HepG2 (cell line): ENCODE results near the gene COPZ1. TPM values are rescaled to one million over a fixed set of nuclear protein-coding genes. Genes with fewer than 3 reads are reported as not detected.

Experiments
- ATF7-NPFF ChIP-seq: sonication (generic); formaldehyde crosslinking; IDR thresholded peaks from 2 replicates; pipeline ENCODE4 v1.8.1; 2023; ENCODE audit warnings: mild to moderate bottlenecking, low read depth, missing genetic modification reagents, moderate library complexity
- DMAP1 ChIP-seq: IDR thresholded peaks from 2 replicates; pipeline ENCODE4 v1.6.1; 2016
- EP300 ChIP-seq, 3 experiments: sonication (generic) in 1 of 3; formaldehyde crosslinking in 1 of 3; IDR thresholded peaks; 2 replicates each; pipeline versions ENCODE4 v1.5.1 to v1.6.1; 2011 to 2020; ENCODE audit warnings: low read depth in 2 of 3, low read length in 2 of 3, borderline replicate concordance in 1 of 3, improper control_type of control experiment in 1 of 3, mild to moderate bottlenecking in 1 of 3, missing genetic modification reagents in 1 of 3, moderate library complexity in 1 of 3
- KDM6A ChIP-seq: IDR thresholded peaks from 2 replicates; pipeline ENCODE4 v1.6.1; 2016; ENCODE audit warnings: low read depth
- NCOR1 ChIP-seq: fragments of 200-600 bp; sonication (generic); IDR thresholded peaks from 2 replicates; pipeline ENCODE4 v1.7.0; 2017; ENCODE audit warnings: antibody characterized with exemption, low read length, borderline replicate concordance
- NR2F2 ChIP-seq: IDR thresholded peaks from 2 replicates; pipeline ENCODE4 v1.6.1; 2012; ENCODE audit warnings: low read depth, inconsistent platforms, borderline replicate concordance
- NR2F6 ChIP-seq, 2 experiments: IDR thresholded peaks; 2 replicates each; pipeline ENCODE4 v1.6.1; 2016; ENCODE audit warnings: antibody characterized with exemption in 1 of 2, mild to moderate bottlenecking in 1 of 2
- PHF21A ChIP-seq: sonication (generic); formaldehyde crosslinking; IDR thresholded peaks from 2 replicates; pipeline ENCODE4 v1.5.0; 2020; ENCODE audit warnings: mild to moderate bottlenecking, missing genetic modification reagents
- SOX5 ChIP-seq: IDR thresholded peaks from 2 replicates; pipeline ENCODE4 v1.6.1; 2016; ENCODE audit warnings: borderline replicate concordance
- SP5 ChIP-seq: IDR thresholded peaks from 2 replicates; pipeline ENCODE4 v1.6.1; 2016; ENCODE audit warnings: low read depth, borderline replicate concordance
- TBX2 ChIP-seq: sonication (generic); formaldehyde crosslinking; IDR thresholded peaks from 2 replicates; pipeline ENCODE4 v1.5.0; 2020; ENCODE audit warnings: missing genetic modification reagents, mild to moderate bottlenecking, borderline replicate concordance
- TCF7 ChIP-seq: sonication (generic); IDR thresholded peaks from 2 replicates; pipeline ENCODE4 v1.6.1; 2016; ENCODE audit warnings: antibody characterized with exemption, low read depth
- XRCC5 ChIP-seq: fragments of 200-400 bp; formaldehyde crosslinking; optimal IDR thresholded peaks from 2 replicates; pipeline ENCODE3; 2017; ENCODE audit warnings: mild to moderate bottlenecking, low read length
- ZKSCAN8 ChIP-seq: IDR thresholded peaks from 2 replicates; pipeline ENCODE4 v1.6.1; 2016; ENCODE audit warnings: borderline replicate concordance, missing genetic modification reagents, missing compliant biosample characterization
- ZNF382 ChIP-seq: sonication (generic); formaldehyde crosslinking; IDR thresholded peaks from 2 replicates; pipeline ENCODE4 v1.5.0; 2020; ENCODE audit warnings: missing genetic modification reagents, mild to moderate bottlenecking, borderline replicate concordance
- ZNF468 ChIP-seq: sonication (generic); formaldehyde crosslinking; IDR thresholded peaks from 2 replicates; pipeline ENCODE4 v1.8.0; 2022; ENCODE audit warnings: mild to moderate bottlenecking, moderate library complexity, missing genetic modification reagents
- ZNF563 ChIP-seq: sonication (generic); formaldehyde crosslinking; IDR thresholded peaks from 2 replicates; pipeline ENCODE4 v1.8.0; 2022; ENCODE audit warnings: mild to moderate bottlenecking, moderate library complexity, missing genetic modification reagents
- polyA plus RNA-seq, 8 experiments: library from polyadenylated mRNA; depleted of rRNA in 3 of 8; stranded (reverse) in 7 of 8; unstranded in 1 of 8; fragments of >200 nt; fragmentation: Illumina TruSeq in 4 of 8; extraction: Trizol in 4 of 8; gene quantifications; 2 replicates each; pipeline versions ENCODE4 v1.2.1 to v1.2.3, GENCODE V29; 2011 to 2016; ENCODE audit warnings: low read depth in 4 of 8, missing spikeins in 1 of 8, mixed read lengths in 1 of 8; ENCODE audit not compliant: insufficient read depth in 1 of 8
- total RNA-seq, 5 experiments: library from RNA; depleted of rRNA; stranded (reverse); fragments of >200 nt; fragmentation: Illumina TruSeq; extraction: Trizol; gene quantifications; 2 replicates each; pipeline ENCODE4 v1.2.3, GENCODE V29; 2016; ENCODE audit warnings: low read depth in 1 of 5
- TF ChIP-seq, protein P1 (sequence below): sonication (generic); formaldehyde crosslinking; conservative IDR thresholded peaks from 2 replicates; pipeline ENCODE4 v1.4.0; 2020; ENCODE audit warnings: mild to moderate bottlenecking, missing genetic modification reagents, moderate library complexity
- TF ChIP-seq, protein P2 (sequence below): sonication (generic); formaldehyde crosslinking; conservative IDR thresholded peaks from 2 replicates; pipeline ENCODE4 v1.4.0; 2020; ENCODE audit warnings: missing genetic modification reagents
- TF ChIP-seq, protein P3 (sequence below): sonication (generic); formaldehyde crosslinking; IDR thresholded peaks from 2 replicates; pipeline ENCODE4 v1.5.0; 2020; ENCODE audit warnings: missing genetic modification reagents
- TF ChIP-seq, protein P4 (sequence below): sonication (generic); formaldehyde crosslinking; IDR thresholded peaks from 2 replicates; pipeline ENCODE4 v1.4.0; 2020; ENCODE audit warnings: mild to moderate bottlenecking, low read depth, missing genetic modification reagents

Gene COPZ1
- total and polyA plus RNA-seq, 2 of the 13 experiments (the other 11 are each of a cell fraction or from before 2014, with no cell fraction given), result 125 to 184 TPM

DNA sequence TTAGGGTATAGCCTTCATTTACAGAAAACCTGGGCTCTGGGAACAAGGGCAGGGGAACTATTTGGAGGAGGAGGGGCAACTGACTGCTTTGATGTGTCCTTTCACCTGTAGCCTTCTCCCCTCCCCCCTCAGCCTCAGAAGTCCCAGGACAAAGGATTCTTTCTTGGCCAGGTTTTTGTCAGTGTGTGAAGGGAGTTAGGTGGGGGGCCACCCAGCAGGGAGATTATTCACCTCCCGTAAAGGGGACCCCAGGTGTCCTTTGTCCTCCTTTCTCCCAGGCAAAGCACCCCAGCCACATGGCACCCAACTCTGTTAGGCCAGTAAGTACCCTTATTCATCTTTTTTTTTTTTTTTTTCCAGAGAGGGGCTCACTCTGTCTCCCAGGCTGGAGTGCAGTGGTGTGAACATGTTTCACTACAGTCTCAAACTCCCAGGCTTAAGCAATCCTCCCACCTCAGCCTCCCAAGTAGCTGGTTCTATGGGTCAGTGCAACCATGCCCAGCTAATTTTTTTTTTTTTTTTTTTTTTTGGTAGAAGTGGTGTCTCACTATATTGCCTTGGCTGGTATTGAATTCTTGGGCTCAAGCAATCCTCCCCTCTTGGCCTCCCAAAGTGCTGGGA is 23.4 kb upstream of the COPZ1 start (continued):
- TF ChIP-seq, protein P1, sequence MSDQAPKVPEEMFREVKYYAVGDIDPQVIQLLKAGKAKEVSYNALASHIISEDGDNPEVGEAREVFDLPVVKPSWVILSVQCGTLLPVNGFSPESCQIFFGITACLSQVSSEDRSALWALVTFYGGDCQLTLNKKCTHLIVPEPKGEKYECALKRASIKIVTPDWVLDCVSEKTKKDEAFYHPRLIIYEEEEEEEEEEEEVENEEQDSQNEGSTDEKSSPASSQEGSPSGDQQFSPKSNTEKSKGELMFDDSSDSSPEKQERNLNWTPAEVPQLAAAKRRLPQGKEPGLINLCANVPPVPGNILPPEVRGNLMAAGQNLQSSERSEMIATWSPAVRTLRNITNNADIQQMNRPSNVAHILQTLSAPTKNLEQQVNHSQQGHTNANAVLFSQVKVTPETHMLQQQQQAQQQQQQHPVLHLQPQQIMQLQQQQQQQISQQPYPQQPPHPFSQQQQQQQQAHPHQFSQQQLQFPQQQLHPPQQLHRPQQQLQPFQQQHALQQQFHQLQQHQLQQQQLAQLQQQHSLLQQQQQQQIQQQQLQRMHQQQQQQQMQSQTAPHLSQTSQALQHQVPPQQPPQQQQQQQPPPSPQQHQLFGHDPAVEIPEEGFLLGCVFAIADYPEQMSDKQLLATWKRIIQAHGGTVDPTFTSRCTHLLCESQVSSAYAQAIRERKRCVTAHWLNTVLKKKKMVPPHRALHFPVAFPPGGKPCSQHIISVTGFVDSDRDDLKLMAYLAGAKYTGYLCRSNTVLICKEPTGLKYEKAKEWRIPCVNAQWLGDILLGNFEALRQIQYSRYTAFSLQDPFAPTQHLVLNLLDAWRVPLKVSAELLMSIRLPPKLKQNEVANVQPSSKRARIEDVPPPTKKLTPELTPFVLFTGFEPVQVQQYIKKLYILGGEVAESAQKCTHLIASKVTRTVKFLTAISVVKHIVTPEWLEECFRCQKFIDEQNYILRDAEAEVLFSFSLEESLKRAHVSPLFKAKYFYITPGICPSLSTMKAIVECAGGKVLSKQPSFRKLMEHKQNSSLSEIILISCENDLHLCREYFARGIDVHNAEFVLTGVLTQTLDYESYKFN (CRISPR knock-in tag), result peak; percentile 86
- TF ChIP-seq TCF7, result peak; percentile 88
- no peak for TF ChIP-seq XRCC5
- TF ChIP-seq PHF21A (CRISPR knock-in tag), result peak; percentile 59; the same call in 1 of the 2 replicates
- TF ChIP-seq, protein P2, sequence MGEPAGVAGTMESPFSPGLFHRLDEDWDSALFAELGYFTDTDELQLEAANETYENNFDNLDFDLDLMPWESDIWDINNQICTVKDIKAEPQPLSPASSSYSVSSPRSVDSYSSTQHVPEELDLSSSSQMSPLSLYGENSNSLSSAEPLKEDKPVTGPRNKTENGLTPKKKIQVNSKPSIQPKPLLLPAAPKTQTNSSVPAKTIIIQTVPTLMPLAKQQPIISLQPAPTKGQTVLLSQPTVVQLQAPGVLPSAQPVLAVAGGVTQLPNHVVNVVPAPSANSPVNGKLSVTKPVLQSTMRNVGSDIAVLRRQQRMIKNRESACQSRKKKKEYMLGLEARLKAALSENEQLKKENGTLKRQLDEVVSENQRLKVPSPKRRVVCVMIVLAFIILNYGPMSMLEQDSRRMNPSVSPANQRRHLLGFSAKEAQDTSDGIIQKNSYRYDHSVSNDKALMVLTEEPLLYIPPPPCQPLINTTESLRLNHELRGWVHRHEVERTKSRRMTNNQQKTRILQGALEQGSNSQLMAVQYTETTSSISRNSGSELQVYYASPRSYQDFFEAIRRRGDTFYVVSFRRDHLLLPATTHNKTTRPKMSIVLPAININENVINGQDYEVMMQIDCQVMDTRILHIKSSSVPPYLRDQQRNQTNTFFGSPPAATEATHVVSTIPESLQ, result no peak
- 0 out of 2 replicates have a peak, but pooled peaks have one; percentile 22 for TF ChIP-seq KDM6A (CRISPR knock-in tag)
- TF ChIP-seq NR2F6 (IDR thresholded peaks at IDR 0.05), result peak; percentile 82
- TF ChIP-seq NR2F6 (CRISPR knock-in tag; IDR thresholded peaks at IDR 0.05), result peak; percentile 60; the same call in 1 of the 2 replicates
- TF ChIP-seq NR2F2, result peak; percentile 68; the same call in 1 of the 2 replicates
- TF ChIP-seq EP300 (IDR thresholded peaks at IDR 0.05; ENCODE audit: low read depth in 2 of 2, low read length in 2 of 2), result peak in 1 of 2 experiments; percentile 81; a peak in 2 of 4 replicates
- no peak for TF ChIP-seq EP300 (CRISPR knock-in tag; IDR thresholded peaks at IDR 0.05; ENCODE audit: borderline replicate concordance)
- TF ChIP-seq ATF7-NPFF (CRISPR knock-in tag), result no peak
- TF ChIP-seq ZNF563 (CRISPR knock-in tag), result 0 out of 2 replicates have a peak, but pooled peaks have one; percentile 38
- TF ChIP-seq, protein P3, sequence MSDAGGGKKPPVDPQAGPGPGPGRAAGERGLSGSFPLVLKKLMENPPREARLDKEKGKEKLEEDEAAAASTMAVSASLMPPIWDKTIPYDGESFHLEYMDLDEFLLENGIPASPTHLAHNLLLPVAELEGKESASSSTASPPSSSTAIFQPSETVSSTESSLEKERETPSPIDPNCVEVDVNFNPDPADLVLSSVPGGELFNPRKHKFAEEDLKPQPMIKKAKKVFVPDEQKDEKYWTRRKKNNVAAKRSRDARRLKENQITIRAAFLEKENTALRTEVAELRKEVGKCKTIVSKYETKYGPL (CRISPR knock-in tag), result no peak
- 0 out of 2 replicates have a peak, but pooled peaks have one; percentile 6 for TF ChIP-seq ZNF468 (CRISPR knock-in tag)
- TF ChIP-seq ZNF382 (CRISPR knock-in tag), result no peak
- TF ChIP-seq TBX2 (CRISPR knock-in tag), result peak; percentile 60; the same call in 1 of the 2 replicates
- TF ChIP-seq, protein P4, sequence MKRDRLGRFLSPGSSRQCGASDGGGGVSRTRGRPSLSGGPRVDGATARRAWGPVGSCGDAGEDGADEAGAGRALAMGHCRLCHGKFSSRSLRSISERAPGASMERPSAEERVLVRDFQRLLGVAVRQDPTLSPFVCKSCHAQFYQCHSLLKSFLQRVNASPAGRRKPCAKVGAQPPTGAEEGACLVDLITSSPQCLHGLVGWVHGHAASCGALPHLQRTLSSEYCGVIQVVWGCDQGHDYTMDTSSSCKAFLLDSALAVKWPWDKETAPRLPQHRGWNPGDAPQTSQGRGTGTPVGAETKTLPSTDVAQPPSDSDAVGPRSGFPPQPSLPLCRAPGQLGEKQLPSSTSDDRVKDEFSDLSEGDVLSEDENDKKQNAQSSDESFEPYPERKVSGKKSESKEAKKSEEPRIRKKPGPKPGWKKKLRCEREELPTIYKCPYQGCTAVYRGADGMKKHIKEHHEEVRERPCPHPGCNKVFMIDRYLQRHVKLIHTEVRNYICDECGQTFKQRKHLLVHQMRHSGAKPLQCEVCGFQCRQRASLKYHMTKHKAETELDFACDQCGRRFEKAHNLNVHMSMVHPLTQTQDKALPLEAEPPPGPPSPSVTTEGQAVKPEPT (CRISPR knock-in tag), result 0 out of 2 replicates have a peak, but pooled peaks have one; percentile 11
- TF ChIP-seq ZKSCAN8 (CRISPR knock-in tag), result no peak
- TF ChIP-seq SOX5 (CRISPR knock-in tag), result peak; percentile 57; the same call in 1 of the 2 replicates
- TF ChIP-seq DMAP1 (CRISPR knock-in tag), result 0 out of 2 replicates have a peak, but pooled peaks have one; percentile 25
- peak; percentile 67 for TF ChIP-seq NCOR1
- TF ChIP-seq SP5 (CRISPR knock-in tag), result peak; percentile 88
